ENCODE measurements around the gene NLK. TPM values are rescaled to one million over a fixed set of nuclear protein-coding genes. Genes with fewer than 3 reads are reported as not detected.

The NLK gene
- total RNA-seq, 1 donor from 2014 or later: 26.3 TPM

DNA sequence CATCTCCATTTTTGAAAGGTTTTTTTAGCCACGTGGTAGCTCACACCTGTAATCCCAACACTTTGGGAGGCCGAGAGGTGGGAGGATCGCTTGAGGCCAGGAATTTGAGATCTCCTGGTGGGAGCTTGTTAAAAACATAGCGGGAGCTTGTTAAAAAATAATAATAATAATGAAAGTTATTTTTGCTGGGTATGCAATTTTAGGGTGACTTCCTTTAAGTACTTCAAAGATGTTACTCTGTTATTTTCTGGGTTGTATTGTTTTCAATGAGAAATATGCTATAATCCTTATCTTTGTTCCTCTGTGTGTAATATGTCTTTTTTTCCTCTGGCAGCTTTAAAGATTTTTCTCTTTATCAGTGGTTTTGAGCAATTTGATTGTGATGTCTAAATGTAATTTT lies 48.1 kb downstream of the NLK start:
- no peaks in the 10 kb centered on the region for H3K27me3 ChIP-seq (ENCODE audit: low read depth)
- no peak overlapping the region for H3K27ac ChIP-seq (replicated peaks)
- no peak for DNase-seq
- peaks cover 16% of the 10 kb centered on the region for H3K4me1 ChIP-seq
- intact Hi-C loops (cut with micrococcal nuclease): no loop called here
- peaks cover 3% of the 10 kb centered on the region for H3K9me3 ChIP-seq (replicated peaks)
- TF ChIP-seq, protein P1, sequence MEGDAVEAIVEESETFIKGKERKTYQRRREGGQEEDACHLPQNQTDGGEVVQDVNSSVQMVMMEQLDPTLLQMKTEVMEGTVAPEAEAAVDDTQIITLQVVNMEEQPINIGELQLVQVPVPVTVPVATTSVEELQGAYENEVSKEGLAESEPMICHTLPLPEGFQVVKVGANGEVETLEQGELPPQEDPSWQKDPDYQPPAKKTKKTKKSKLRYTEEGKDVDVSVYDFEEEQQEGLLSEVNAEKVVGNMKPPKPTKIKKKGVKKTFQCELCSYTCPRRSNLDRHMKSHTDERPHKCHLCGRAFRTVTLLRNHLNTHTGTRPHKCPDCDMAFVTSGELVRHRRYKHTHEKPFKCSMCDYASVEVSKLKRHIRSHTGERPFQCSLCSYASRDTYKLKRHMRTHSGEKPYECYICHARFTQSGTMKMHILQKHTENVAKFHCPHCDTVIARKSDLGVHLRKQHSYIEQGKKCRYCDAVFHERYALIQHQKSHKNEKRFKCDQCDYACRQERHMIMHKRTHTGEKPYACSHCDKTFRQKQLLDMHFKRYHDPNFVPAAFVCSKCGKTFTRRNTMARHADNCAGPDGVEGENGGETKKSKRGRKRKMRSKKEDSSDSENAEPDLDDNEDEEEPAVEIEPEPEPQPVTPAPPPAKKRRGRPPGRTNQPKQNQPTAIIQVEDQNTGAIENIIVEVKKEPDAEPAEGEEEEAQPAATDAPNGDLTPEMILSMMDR (IDR thresholded peaks at IDR 0.05; ENCODE audit: borderline replicate concordance): no peak
- H3K36me3 ChIP-seq: no peaks in the 10 kb centered on the region
- H3K4me3 ChIP-seq: no peak overlapping the region

DNA sequence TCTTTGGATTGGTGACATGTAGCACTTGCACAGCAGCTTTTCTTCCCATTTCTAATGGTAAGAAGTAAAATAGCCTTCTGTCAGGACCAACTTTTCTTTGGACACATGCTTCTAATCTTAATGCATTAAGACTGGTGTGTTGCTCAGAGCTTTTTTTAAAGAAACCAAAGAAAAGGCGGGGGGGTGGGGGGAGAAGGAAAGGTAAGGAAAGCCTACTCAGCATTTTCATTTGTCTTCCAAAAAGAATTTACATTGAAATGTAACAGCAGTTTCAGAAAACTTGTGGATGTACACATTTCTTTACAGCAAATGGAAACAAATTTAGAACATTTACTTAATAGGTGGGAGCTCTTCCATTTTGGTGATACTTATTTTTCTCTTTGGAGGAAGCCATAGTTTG lies 49.6 kb downstream of the NLK start:
- no peak for DNase-seq
- Histone ChIP-seq H3K9me3 (replicated peaks) (peaks cover 3% of the 10 kb centered on the region), H3K27ac (replicated peaks) (no peak overlapping the region), H3K27me3 (ENCODE audit: low read depth) (no peaks in the 10 kb centered on the region), H3K4me3 (no peak overlapping the region), H3K4me1 (peaks cover 19% of the 10 kb centered on the region), H3K36me3 (no peaks in the 10 kb centered on the region)
- TF ChIP-seq, protein P1 (IDR thresholded peaks at IDR 0.05; ENCODE audit: borderline replicate concordance): no peak
- intact Hi-C loops (cut with micrococcal nuclease): no loop called here

- peaks cover 33% of the 10 kb centered on the region for H3K4me1 ChIP-seq
- TF ChIP-seq, protein P1 (IDR thresholded peaks at IDR 0.05; ENCODE audit: borderline replicate concordance): no peak
- no peak for DNase-seq
- H3K27me3 ChIP-seq (ENCODE audit: low read depth): no peaks in the 10 kb centered on the region
- H3K36me3 ChIP-seq: no peaks in the 10 kb centered on the region
- H3K27ac ChIP-seq (replicated peaks): no peak overlapping the region
- peaks cover 3% of the 10 kb centered on the region for H3K9me3 ChIP-seq (replicated peaks)
- no peak overlapping the region for H3K4me3 ChIP-seq
- intact Hi-C loops (cut with micrococcal nuclease): no loop called here
Measured at GRCh38 chr17:28093999-28094716, 51.7 kb downstream of the NLK start.

GRCh38 chr17:28096756-28097155 lies 54.3 kb downstream of the NLK start:
- no peak overlapping the region for H3K4me3 ChIP-seq
- H3K9me3 ChIP-seq (replicated peaks): peaks cover 9% of the 10 kb centered on the region
- H3K27ac ChIP-seq (replicated peaks): no peak overlapping the region
- H3K27me3 ChIP-seq (ENCODE audit: low read depth): no peaks in the 10 kb centered on the region
- intact Hi-C loops (cut with micrococcal nuclease): no loop called here
- TF ChIP-seq, protein P1 (IDR thresholded peaks at IDR 0.05; ENCODE audit: borderline replicate concordance): no peak
- H3K4me1 ChIP-seq: peaks cover 27% of the 10 kb centered on the region
- H3K36me3 ChIP-seq: no peaks in the 10 kb centered on the region
- DNase-seq: no peak

DNA sequence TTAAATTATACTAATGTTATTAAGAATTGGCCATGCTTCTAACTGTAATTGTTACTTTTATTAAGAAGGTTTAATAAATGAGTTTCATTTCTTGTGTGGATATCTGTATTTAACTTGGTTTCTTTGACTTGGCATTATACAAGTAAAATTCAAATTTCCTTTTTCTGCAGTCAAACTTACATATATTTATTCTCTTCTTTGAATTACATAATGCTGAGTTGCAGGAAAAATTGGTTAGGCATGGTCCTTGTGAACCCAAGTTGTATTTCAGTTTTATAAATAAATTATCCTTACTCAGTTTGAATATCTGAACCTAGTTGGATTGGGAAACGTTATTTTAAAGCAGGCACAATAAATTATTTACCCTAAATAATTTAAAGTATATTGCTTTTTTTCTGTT lies 54.8 kb downstream of the NLK start:
- TF ChIP-seq, protein P1 (IDR thresholded peaks at IDR 0.05; ENCODE audit: borderline replicate concordance): no peak
- H3K27ac ChIP-seq (replicated peaks): no peak overlapping the region
- H3K27me3 ChIP-seq (ENCODE audit: low read depth): no peaks in the 10 kb centered on the region
- peaks cover 11% of the 10 kb centered on the region for H3K9me3 ChIP-seq (replicated peaks)
- intact Hi-C loops (cut with micrococcal nuclease): no loop called here
- H3K4me1 ChIP-seq: peaks cover 25% of the 10 kb centered on the region
- H3K4me3 ChIP-seq: no peak overlapping the region
- no peak for DNase-seq
- H3K36me3 ChIP-seq: no peaks in the 10 kb centered on the region
